Measurements from ENCODE around the gene CD2. TPM values are rescaled to one million over a fixed set of nuclear protein-coding genes. Genes with fewer than 3 reads are reported as not detected.

CD2 gene
- total RNA-seq, 3 donors from 2014 or later, result 4.1 to 7.7 (median 5.4) TPM

DNA sequence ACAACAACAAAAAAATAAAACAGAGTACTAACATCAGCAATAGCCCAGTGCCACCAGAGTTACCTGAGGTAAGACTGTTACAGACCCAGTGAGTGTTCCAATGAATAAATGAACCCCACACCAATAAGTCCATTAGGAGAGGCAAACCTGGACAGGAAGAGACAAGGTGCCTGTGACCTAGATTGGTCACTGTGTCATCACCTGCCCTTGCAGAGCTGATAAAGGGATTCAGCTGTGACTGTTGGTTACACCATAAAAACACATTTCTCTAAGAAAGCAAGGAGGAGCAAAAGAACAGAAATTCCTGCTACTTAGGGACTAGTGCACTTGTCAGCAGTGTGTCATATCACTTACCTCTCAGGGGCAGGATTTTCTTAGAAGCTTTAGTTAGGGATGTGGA lies 37.5 kb downstream of the CD2 start:
- Histone ChIP-seq H3K9me3 (no peaks in the 10 kb centered on the region), H3K36me3 (ENCODE audit: low read depth) (no peaks in the 10 kb centered on the region), H3K4me3 (no peak overlapping the region), H3K4me1 (ENCODE audit: low read depth) (no peaks in the 10 kb centered on the region)
- no peak for ATAC-seq
- TF ChIP-seq, protein P1, sequence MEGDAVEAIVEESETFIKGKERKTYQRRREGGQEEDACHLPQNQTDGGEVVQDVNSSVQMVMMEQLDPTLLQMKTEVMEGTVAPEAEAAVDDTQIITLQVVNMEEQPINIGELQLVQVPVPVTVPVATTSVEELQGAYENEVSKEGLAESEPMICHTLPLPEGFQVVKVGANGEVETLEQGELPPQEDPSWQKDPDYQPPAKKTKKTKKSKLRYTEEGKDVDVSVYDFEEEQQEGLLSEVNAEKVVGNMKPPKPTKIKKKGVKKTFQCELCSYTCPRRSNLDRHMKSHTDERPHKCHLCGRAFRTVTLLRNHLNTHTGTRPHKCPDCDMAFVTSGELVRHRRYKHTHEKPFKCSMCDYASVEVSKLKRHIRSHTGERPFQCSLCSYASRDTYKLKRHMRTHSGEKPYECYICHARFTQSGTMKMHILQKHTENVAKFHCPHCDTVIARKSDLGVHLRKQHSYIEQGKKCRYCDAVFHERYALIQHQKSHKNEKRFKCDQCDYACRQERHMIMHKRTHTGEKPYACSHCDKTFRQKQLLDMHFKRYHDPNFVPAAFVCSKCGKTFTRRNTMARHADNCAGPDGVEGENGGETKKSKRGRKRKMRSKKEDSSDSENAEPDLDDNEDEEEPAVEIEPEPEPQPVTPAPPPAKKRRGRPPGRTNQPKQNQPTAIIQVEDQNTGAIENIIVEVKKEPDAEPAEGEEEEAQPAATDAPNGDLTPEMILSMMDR (IDR thresholded peaks at IDR 0.05), result no peak
- DNase-seq, result no peak
- intact Hi-C loops (cut with DNase I, micrococcal nuclease), result no loop called here

- Histone ChIP-seq H3K36me3 (ENCODE audit: low read depth) (no peaks in the 10 kb centered on the region), H3K4me3 (no peak overlapping the region), H3K4me1 (ENCODE audit: low read depth) (no peaks in the 10 kb centered on the region), H3K9me3 (no peaks in the 10 kb centered on the region)
- intact Hi-C loops (cut with DNase I, micrococcal nuclease), result no loop called here
- DNase-seq (no peak), ATAC-seq (no peak)
- TF ChIP-seq, protein P1 (IDR thresholded peaks at IDR 0.05), result no peak
These were observed 39.2 kb downstream of the CD2 start for GRCh38 chr1:116793357-116793935.

- intact Hi-C loops (cut with DNase I, micrococcal nuclease), result loop anchor here in 1 of 2 donors (2.0 kb wide), 1 partner anchor 30 kb away; no protein-coding TSS in a partner anchor
- DNase-seq (no peak), ATAC-seq (no peak)
- Histone ChIP-seq H3K4me3 (no peak overlapping the region), H3K4me1 (ENCODE audit: low read depth) (no peaks in the 10 kb centered on the region), H3K9me3 (no peaks in the 10 kb centered on the region), H3K36me3 (ENCODE audit: low read depth) (no peaks in the 10 kb centered on the region)
- TF ChIP-seq, protein P1 (IDR thresholded peaks at IDR 0.05), result no peak
These were observed 40.1 kb downstream of the CD2 start for GRCh38 chr1:116794371-116794770.

- H3K4me3 ChIP-seq, result no peak overlapping the region
- no peak for DNase-seq
- no peak for ATAC-seq
- H3K4me1 ChIP-seq (ENCODE audit: low read depth), result no peaks in the 10 kb centered on the region
- TF ChIP-seq, protein P1 (IDR thresholded peaks at IDR 0.05), result no peak
- no peaks in the 10 kb centered on the region for H3K9me3 ChIP-seq
- intact Hi-C loops (cut with DNase I, micrococcal nuclease), result loop anchor here in 1 of 2 donors (2.0 kb wide), 1 partner anchor 30 kb away; no protein-coding TSS in a partner anchor
- no peaks in the 10 kb centered on the region for H3K36me3 ChIP-seq (ENCODE audit: low read depth)
These were observed 40.7 kb downstream of the CD2 start for GRCh38 chr1:116794804-116795481.

DNA sequence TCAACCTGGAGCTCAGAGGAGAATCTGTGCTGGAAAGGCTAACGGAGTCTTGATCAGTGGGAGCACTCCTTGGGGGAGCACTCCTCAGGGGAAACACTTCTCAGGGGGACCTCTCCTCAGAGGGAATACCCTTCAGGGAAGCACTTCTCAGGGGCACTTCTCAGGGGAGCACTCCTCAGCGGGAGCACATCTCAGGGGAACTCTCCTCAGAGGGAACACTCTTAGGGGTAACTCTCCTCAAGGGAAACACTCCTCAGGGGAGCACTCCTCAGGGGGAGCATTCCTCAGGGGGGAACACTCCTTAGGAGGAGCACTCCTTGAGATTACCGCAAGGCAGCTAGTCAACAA lies 41.2 kb downstream of the CD2 start:
- no peaks in the 10 kb centered on the region for H3K36me3 ChIP-seq (ENCODE audit: low read depth)
- H3K9me3 ChIP-seq, result no peaks in the 10 kb centered on the region
- DNase-seq, result no peak
- no peaks in the 10 kb centered on the region for H3K4me1 ChIP-seq (ENCODE audit: low read depth)
- no peak overlapping the region for H3K4me3 ChIP-seq
- intact Hi-C loops (cut with DNase I, micrococcal nuclease), result loop anchor here in 1 of 2 donors (2.0 kb wide), 1 partner anchor 31 kb away; no protein-coding TSS in a partner anchor
- TF ChIP-seq, protein P1 (IDR thresholded peaks at IDR 0.05), result no peak
- no peak for ATAC-seq
